Raji (cell line): ENCODE data around the gene SLAMF9.

Experiments used
- POLR2A ChIP-seq: IDR thresholded peaks from 2 replicates; pipeline ENCODE4 v1.6.1; 2011; ENCODE audit warnings: low read depth, low read length, control low read depth; ENCODE audit not compliant: insufficient read depth

The SLAMF9 gene

GRCh38 chr1:159932296-159933285, 21.4 kb downstream of the SLAMF9 start:
- TF ChIP-seq POLR2A = no peak

- no peak for TF ChIP-seq POLR2A
Observed at GRCh38 chr1:159931795-159932173, 22.3 kb downstream of the SLAMF9 start.

GRCh38 chr1:159931101-159931794, 22.8 kb downstream of the SLAMF9 start:
- no peak for TF ChIP-seq POLR2A

- TF ChIP-seq POLR2A = no peak
Observed at GRCh38 chr1:159930634-159931033, 23.4 kb downstream of the SLAMF9 start.

- TF ChIP-seq POLR2A = no peak
Observed at GRCh38 chr1:159930216-159930615, 23.8 kb downstream of the SLAMF9 start.

DNA sequence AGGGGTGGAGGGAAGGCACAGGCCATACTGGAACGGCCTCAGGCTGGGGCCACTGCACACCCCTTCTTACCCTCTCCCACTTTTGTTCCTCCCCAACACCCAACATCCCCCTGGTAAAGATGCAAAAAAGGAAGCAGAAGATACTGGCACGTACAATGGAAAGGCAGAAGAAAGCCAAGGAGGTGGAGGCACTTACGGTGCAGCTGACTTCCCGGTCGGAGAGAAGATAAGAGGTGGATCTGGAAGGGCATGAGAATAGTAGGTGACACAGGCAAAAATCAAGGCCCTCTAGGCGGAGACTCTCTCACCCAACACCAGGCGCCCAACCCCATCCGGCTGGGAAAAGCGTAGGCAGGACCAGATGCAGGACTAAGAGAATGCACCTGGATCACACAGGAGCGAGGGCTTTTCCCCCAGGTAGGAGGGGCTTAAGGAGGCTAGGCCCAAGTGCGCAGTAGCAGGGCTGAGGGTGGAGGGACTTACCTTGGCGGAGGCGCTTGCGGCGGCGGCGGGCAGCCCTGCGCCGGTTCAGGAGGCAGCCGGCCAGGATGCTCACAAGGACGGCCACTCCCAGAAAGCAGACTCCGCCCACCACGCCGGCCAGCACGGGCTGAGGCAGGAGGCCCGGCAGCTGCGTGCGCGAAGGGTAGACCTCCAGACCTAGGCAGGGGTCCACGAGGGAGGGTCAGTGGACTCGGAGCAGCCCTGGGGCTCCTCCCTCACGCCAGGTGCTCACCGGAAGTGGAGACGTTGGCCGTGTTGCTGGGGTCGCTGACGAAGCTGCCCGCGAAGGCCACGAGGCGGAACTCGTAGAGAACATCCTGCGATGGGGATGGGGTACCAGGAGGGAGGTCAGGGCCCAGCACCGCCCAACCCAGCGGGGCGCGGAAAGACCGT, 24.6 kb downstream of the SLAMF9 start:
- no peak for TF ChIP-seq POLR2A

DNA sequence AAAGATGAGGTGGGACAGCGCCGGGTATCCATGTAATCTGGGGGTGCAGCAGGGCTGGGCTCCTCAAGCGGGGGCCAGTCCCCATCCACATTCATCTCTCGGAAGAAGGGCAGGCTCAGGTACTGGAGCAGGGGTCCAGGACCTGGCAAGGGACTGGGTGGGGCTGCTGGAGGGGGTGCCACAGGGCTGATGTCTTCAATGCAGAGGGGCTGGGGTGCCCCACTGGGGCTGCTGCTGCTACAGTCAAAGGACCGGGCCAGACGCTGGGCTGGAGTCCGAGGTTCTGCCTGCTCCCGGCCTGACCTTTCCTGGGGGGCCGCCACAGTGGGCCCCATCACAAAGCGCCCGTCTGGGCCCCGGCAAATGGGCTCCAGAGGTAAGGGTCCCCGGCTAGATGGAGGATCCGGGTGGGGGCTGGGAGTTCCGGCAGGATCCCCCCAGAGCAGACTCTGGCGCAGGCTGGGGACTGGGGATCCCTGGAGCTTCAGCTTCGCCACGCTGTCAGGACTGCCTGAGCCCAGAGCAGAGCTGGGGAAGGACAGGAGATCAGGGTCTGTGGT, 25.5 kb downstream of the SLAMF9 start:
- no peak for TF ChIP-seq POLR2A

- no peak for TF ChIP-seq POLR2A
Observed at GRCh38 chr1:159927849-159928431, 26.1 kb downstream of the SLAMF9 start.

GRCh38 chr1:159927211-159927848, 26.7 kb downstream of the SLAMF9 start:
- TF ChIP-seq POLR2A = no peak

DNA sequence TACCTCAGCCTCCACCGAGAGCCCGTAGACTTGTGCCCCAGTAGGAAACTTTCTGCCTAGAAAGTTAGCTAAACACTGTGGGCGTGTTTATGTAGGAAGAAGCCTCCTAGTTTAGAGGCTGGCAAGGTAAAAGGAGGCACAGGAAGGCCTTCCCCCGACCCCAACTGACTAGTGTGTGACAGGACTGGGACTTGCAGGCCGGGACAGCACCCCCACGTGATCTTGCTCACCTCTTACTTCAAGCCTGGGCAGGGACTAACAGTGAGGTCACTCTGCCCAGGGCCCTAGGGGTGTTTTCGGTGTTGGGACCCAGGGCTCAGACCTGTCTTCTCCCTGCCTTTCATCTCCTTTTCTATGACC, 28.3 kb downstream of the SLAMF9 start:
- no peak for TF ChIP-seq POLR2A

GRCh38 chr1:159924791-159925718, 29.0 kb downstream of the SLAMF9 start, which contains the start of gene TAGLN2:
TAGLN2 (minus strand) TSS chr1:159925507; CDS start chr1:159920509, 4,998 bp downstream.
- peak; percentile 99 for TF ChIP-seq POLR2A

DNA sequence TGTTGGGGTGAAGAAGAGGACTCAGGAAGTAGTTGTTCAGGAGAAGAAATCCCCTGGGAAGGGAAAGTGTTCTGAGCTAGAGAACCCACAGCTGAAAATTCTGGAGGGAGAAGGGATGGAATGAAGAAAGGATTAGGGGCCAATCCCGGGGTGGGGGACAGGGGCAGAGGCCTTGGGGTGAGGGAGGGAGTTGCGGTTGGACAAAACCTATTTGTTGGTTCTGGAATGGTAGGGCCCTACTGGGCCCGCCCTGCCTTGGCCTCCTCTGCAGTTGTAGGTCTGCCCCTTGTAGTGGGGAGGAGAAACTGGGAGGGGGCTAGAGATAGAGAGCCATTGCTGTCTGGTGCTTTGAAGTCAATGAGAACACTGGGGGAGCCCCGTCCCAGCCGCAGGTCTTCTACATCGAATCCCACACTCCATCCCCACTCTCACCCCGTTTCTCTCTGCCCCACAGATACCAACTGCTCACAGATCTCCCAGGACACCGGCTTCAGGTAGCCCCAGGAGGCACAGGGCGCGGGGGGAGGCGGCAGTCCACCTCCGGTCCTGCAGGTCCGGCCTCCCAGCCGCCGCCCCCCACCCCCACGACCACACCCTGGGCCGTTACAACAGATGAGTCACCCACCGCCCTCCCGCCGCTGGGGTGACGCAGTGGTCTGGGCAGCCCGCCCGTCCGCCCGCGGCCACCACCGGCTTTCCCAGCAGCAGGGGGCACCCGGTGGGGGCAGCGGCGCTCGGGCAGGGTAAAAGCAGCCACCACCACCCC, 29.8 kb downstream of the SLAMF9 start:
- TF ChIP-seq POLR2A = no peak
